MCF 10A (cell line): Measurements from ENCODE around the gene USHBP1. TPM values are rescaled to one million over a fixed set of nuclear protein-coding genes. Genes with fewer than 3 reads are reported as not detected.

Experiments used
- BruUV-seq: library from RNA; stranded (reverse); fragments of 400-500 nt; replicated peaks from 2 replicates; lab custom pipeline; 2021; lab: Mats Ljungman, UMichigan
- CTCF ChIA-PET: fragments of 300-600 bp; sonication (Branson Sonifier 250); formaldehyde crosslinking; extraction: SDS; loops from one replicate; lab custom pipeline; 2021; ENCODE audit warnings: antibody characterized with exemption, inconsistent platforms; lab: Yijun Ruan, JAX
- POLR2A ChIA-PET: fragments of 300-600, 350-650 bp; sonication (Branson Sonifier 250); formaldehyde crosslinking; extraction: SDS; loops from one replicate; lab custom pipeline; 2020; ENCODE audit warnings: antibody characterized with exemption, inconsistent platforms; lab: Yijun Ruan, JAX
- DNase-seq: peaks from one replicate; pipeline ENCODE4 v3.0.0-alpha.2; 2018; ENCODE audit not compliant: unreplicated experiment
- H3K27ac Mint-ChIP-seq: one replicate; pipeline ENCODE4 v1.8.0; 2022; ENCODE audit warnings: mild to moderate bottlenecking, low read depth, mixed read lengths; ENCODE audit not compliant: unreplicated experiment
- H3K27me3 Mint-ChIP-seq: one replicate; pipeline ENCODE4 v1.8.0; 2022; ENCODE audit warnings: mixed read lengths; ENCODE audit not compliant: insufficient read depth, unreplicated experiment
- H3K36me3 Mint-ChIP-seq: one replicate; pipeline ENCODE4 v1.8.0; 2022; ENCODE audit warnings: mild to moderate bottlenecking, moderate library complexity, mixed read lengths; ENCODE audit not compliant: insufficient read depth, unreplicated experiment
- H3K4me1 Mint-ChIP-seq: one replicate; pipeline ENCODE4 v1.8.0; 2022; ENCODE audit warnings: mixed read lengths; ENCODE audit not compliant: insufficient read depth, unreplicated experiment
- H3K4me3 Mint-ChIP-seq: one replicate; pipeline ENCODE4 v1.8.0; 2022; ENCODE audit warnings: mild to moderate bottlenecking, moderate library complexity, mixed read lengths; ENCODE audit not compliant: unreplicated experiment
- H3K9me3 Mint-ChIP-seq: one replicate; pipeline ENCODE4 v1.8.0; 2022; ENCODE audit warnings: mixed read lengths; ENCODE audit not compliant: unreplicated experiment
- CTCF ChIP-seq: fragments of 200-600 bp; IDR thresholded peaks from one replicate; pipeline ENCODE4 v1.8.0; 2022; ENCODE audit warnings: antibody characterized with exemption, mild to moderate bottlenecking; ENCODE audit not compliant: unreplicated experiment
- intact Hi-C: fragments of 100-400 bp; cut with micrococcal nuclease; formaldehyde crosslinking; loops from 2 replicates; pipeline ENCODE4 v1.14.1; 2022
- total RNA-seq: library from RNA; stranded (reverse); gene quantifications from 2 replicates; pipeline ENCODE4 v1.2.3, GENCODE V29; 2022

USHBP1 gene
- total RNA-seq, 1 experiment from 2014 or later: not detected

GRCh38 chr19:17227798-17228367 is 36.7 kb downstream of the USHBP1 start:
- Mint-ChIP-seq H3K9me3 (no peaks in the 10 kb centered on the region), H3K27me3 (no peaks in the 10 kb centered on the region), H3K27ac (no peak overlapping the region), H3K36me3 (peaks cover 26% of the 10 kb centered on the region), H3K4me1 (no peaks in the 10 kb centered on the region), H3K4me3 (no peak overlapping the region)
- DNase-seq: no peak
- intact Hi-C loops: loop anchor here (10.0 kb wide), 1 partner anchor 153 kb away; the partner anchor contains the start of genes HAUS8 and MYO9B
- TF ChIP-seq CTCF: no peak
- POLR2A ChIA-PET: interaction anchor here (1.8 to 3.5 kb wide), 5 partner anchors 8 to 81 kb away, joined by 5 to 35 read pairs (median 21); partner anchors contain the start of genes BABAM1, DDA1 and USE1
- CTCF ChIA-PET: no interaction called here
- BruUV-seq: no TSS peak

GRCh38 chr19:17226002-17226933 is 38.3 kb downstream of the USHBP1 start, which contains the start of gene OCEL1:
Gene OCEL1 (plus strand): TSS chr19:17226226. CDS start chr19:17226248, 22 bp downstream.
- POLR2A ChIA-PET: interaction anchor here (0.6 to 3.5 kb wide), 20 partner anchors 10 to 720 kb away, joined by 3 to 36 read pairs (median 6); partner anchors contain the start of genes BABAM1, DDA1, MYO9B and NR2F6
- peak within 1 kb of the TSS; percentile 93 for H3K4me3 Mint-ChIP-seq

GRCh38 chr19:17225053-17225452 is 39.5 kb downstream of the USHBP1 start:
- intact Hi-C loops: loop anchor here (10.0 kb wide), 1 partner anchor 150 kb away; the partner anchor contains the start of genes HAUS8 and MYO9B
- BruUV-seq: no TSS peak
- Mint-ChIP-seq H3K27me3 (no peaks in the 10 kb centered on the region), H3K4me1 (no peaks in the 10 kb centered on the region), H3K36me3 (peaks cover 5% of the 10 kb centered on the region), H3K9me3 (no peaks in the 10 kb centered on the region), H3K27ac (no peak overlapping the region), H3K4me3 (peak overlapping the region; percentile 93)
- TF ChIP-seq CTCF: no peak
- no peak for DNase-seq
- ChIA-PET CTCF (interaction anchor here (0.7 kb wide), 1 partner anchor 9 kb away, joined by 3 read pairs; no protein-coding TSS in a partner anchor), POLR2A (interaction anchor here (1.7 to 3.5 kb wide), 5 partner anchors 10 to 42 kb away, joined by 3 to 36 read pairs (median 34); partner anchors contain the start of genes BABAM1 and USE1)

More at GRCh38 chr19:17226002-17226933, 38.3 kb downstream of the USHBP1 start, which contains the start of gene OCEL1:
- TF ChIP-seq CTCF: no peak
- Mint-ChIP-seq H3K4me1 (no peaks in the 10 kb centered on the region), H3K36me3 (peaks cover 9% of the 10 kb centered on the region), H3K9me3 (no peaks in the 10 kb centered on the region), H3K27ac (peak within 1 kb of the TSS; percentile 83), H3K27me3 (no peaks in the 10 kb centered on the region)
- peak; percentile 99 for DNase-seq
- CTCF ChIA-PET: interaction anchor here (0.6 to 1.0 kb wide), 4 partner anchors 11 to 157 kb away, joined by 3 to 4 read pairs (median 4); partner anchors contain the start of gene USE1
- no TSS peak for BruUV-seq
- intact Hi-C loops: loop anchor here (10.0 kb wide), 1 partner anchor 151 kb away; the partner anchor contains the start of genes HAUS8 and MYO9B
